SJSA1 (cell line): ENCODE data around the gene INTS14. TPM values are rescaled to one million over a fixed set of nuclear protein-coding genes. Genes with fewer than 3 reads are reported as not detected.
"Not testable (repeated sequence)": the region's sequence is repeated elsewhere in the genome, so short reads cannot be mapped to it uniquely, and the experiment has no call there.

Experiments used
- DNase-seq, 2 experiments: peaks; one replicate each; pipeline ENCODE4 v3.0.0-alpha.2; 2015 to 2020; ENCODE audit warnings: low spot score in 2 of 2, low read depth in 1 of 2
- H3K27ac ChIP-seq: fragments of 250-450 bp; sonication (Bioruptor Pico); 2 replicates; pipeline ENCODE4 v1.5.1; 2020; ENCODE audit warnings: mild to moderate bottlenecking, moderate library complexity
- H3K27me3 ChIP-seq: fragments of 250-450 bp; sonication (Bioruptor Pico); replicated peaks from 2 replicates; pipeline ENCODE4 v1.5.1; 2020; ENCODE audit warnings: mild to moderate bottlenecking, moderate library complexity
- H3K36me3 ChIP-seq: fragments of 250-450 bp; sonication (Bioruptor Pico); 2 replicates; pipeline ENCODE4 v1.5.1; 2020; ENCODE audit warnings: mild to moderate bottlenecking
- H3K4me1 ChIP-seq: fragments of 250-450 bp; sonication (Bioruptor Pico); replicated peaks from 2 replicates; pipeline ENCODE4 v1.6.1; 2021; ENCODE audit warnings: mild to moderate bottlenecking
- H3K4me3 ChIP-seq: fragments of 250-450 bp; sonication (Bioruptor Pico); 2 replicates; pipeline ENCODE4 v1.5.1; 2020; ENCODE audit warnings: mild to moderate bottlenecking
- H3K9me3 ChIP-seq: fragments of 250-450 bp; sonication (Bioruptor Pico); replicated peaks from 2 replicates; pipeline ENCODE4 v1.5.1; 2020; ENCODE audit warnings: mild to moderate bottlenecking
- total RNA-seq: library from RNA; depleted of rRNA; stranded (reverse); fragments of >200 nt; shearing (Covaris generic); gene quantifications from 2 replicates; pipeline ENCODE4 v1.2.3, GENCODE V29; 2014

The INTS14 gene
- total RNA-seq, 1 experiment from 2014 or later = 29.4 TPM

GRCh38 chr15:65552851-65553250, 58.1 kb downstream of the INTS14 start:
- not testable (repeated sequence) for H3K4me1 ChIP-seq, H3K27me3 ChIP-seq
- peaks cover 45% of the 10 kb centered on the region for H3K36me3 ChIP-seq

GRCh38 chr15:65551183-65551582, 59.7 kb downstream of the INTS14 start:
- H3K36me3 ChIP-seq = peaks cover 31% of the 10 kb centered on the region
- H3K4me1 ChIP-seq = peaks cover 9% of the 10 kb centered on the region
- DNase-seq = no peak
- no peak overlapping the region for H3K4me3 ChIP-seq
- no peaks in the 10 kb centered on the region for H3K27me3 ChIP-seq
- H3K9me3 ChIP-seq = no peaks in the 10 kb centered on the region
- H3K27ac ChIP-seq = no peak overlapping the region

More at GRCh38 chr15:65552851-65553250, 58.1 kb downstream of the INTS14 start:
- H3K4me3 ChIP-seq, H3K27ac ChIP-seq, DNase-seq, H3K9me3 ChIP-seq: not testable (repeated sequence)

GRCh38 chr15:65550681-65551098, 60.2 kb downstream of the INTS14 start:
- no peak overlapping the region for H3K4me3 ChIP-seq
- peak; percentile 45 to 57 for DNase-seq

GRCh38 chr15:65549288-65549687, 61.6 kb downstream of the INTS14 start:
- not testable (repeated sequence) for H3K9me3 ChIP-seq, H3K4me1 ChIP-seq, DNase-seq, H3K27ac ChIP-seq, H3K4me3 ChIP-seq, H3K27me3 ChIP-seq
- peaks cover 13% of the 10 kb centered on the region for H3K36me3 ChIP-seq

More at GRCh38 chr15:65550681-65551098, 60.2 kb downstream of the INTS14 start:
- Histone ChIP-seq H3K4me1 (peaks cover 9% of the 10 kb centered on the region), H3K27me3 (no peaks in the 10 kb centered on the region), H3K27ac (no peak overlapping the region), H3K36me3 (peaks cover 26% of the 10 kb centered on the region), H3K9me3 (no peaks in the 10 kb centered on the region)

GRCh38 chr15:65547841-65548240, 63.1 kb downstream of the INTS14 start:
- peaks cover 9% of the 10 kb centered on the region for H3K4me1 ChIP-seq
- H3K4me3 ChIP-seq = no peak overlapping the region
- DNase-seq = no peak
- H3K9me3 ChIP-seq = no peaks in the 10 kb centered on the region
- H3K27ac ChIP-seq = no peak overlapping the region
- no peaks in the 10 kb centered on the region for H3K27me3 ChIP-seq
- H3K36me3 ChIP-seq = peaks cover 4% of the 10 kb centered on the region; the same call in 1 of the 2 replicates

GRCh38 chr15:65541231-65541820, 69.6 kb downstream of the INTS14 start:
- Histone ChIP-seq H3K27ac (no peak overlapping the region), H3K9me3 (no peaks in the 10 kb centered on the region), H3K4me3 (no peak overlapping the region), H3K27me3 (no peaks in the 10 kb centered on the region), H3K36me3 (peaks cover 19% of the 10 kb centered on the region), H3K4me1 (no peaks in the 10 kb centered on the region)
- DNase-seq = no peak

GRCh38 chr15:65540314-65540713, 70.6 kb downstream of the INTS14 start:
- H3K4me3 ChIP-seq = no peak overlapping the region
- DNase-seq = no peak
- no peaks in the 10 kb centered on the region for H3K4me1 ChIP-seq
- peaks cover 25% of the 10 kb centered on the region for H3K36me3 ChIP-seq
- no peaks in the 10 kb centered on the region for H3K9me3 ChIP-seq
- H3K27me3 ChIP-seq = no peaks in the 10 kb centered on the region
- H3K27ac ChIP-seq = no peak overlapping the region

GRCh38 chr15:65535192-65535591, 75.7 kb downstream of the INTS14 start:
- no peak overlapping the region for H3K4me3 ChIP-seq
- peaks cover 28% of the 10 kb centered on the region for H3K4me1 ChIP-seq
- peaks cover 34% of the 10 kb centered on the region for H3K36me3 ChIP-seq
- no peaks in the 10 kb centered on the region for H3K27me3 ChIP-seq
- no peaks in the 10 kb centered on the region for H3K9me3 ChIP-seq
- no peak for DNase-seq
- no peak overlapping the region for H3K27ac ChIP-seq

GRCh38 chr15:65533057-65533756, 77.7 kb downstream of the INTS14 start:
- H3K4me3 ChIP-seq = no peak overlapping the region
- no peaks in the 10 kb centered on the region for H3K9me3 ChIP-seq
- H3K4me1 ChIP-seq = peaks cover 34% of the 10 kb centered on the region
- peaks cover 29% of the 10 kb centered on the region for H3K36me3 ChIP-seq
- H3K27ac ChIP-seq = 0 out of 2 replicates have a peak overlapping the region, but pooled peaks have one; percentile 18
- no peak for DNase-seq
- H3K27me3 ChIP-seq = no peaks in the 10 kb centered on the region

GRCh38 chr15:65532738-65533051, 78.2 kb downstream of the INTS14 start:
- Histone ChIP-seq H3K27ac (0 out of 2 replicates have a peak overlapping the region, but pooled peaks have one; percentile 18), H3K9me3 (no peaks in the 10 kb centered on the region), H3K4me3 (no peak overlapping the region), H3K36me3 (peaks cover 27% of the 10 kb centered on the region), H3K27me3 (no peaks in the 10 kb centered on the region), H3K4me1 (peaks cover 34% of the 10 kb centered on the region)
- peak in 1 of 2 experiments; percentile 33 for DNase-seq

- Histone ChIP-seq H3K27ac (peak within 1 kb of the TSS; percentile 72), H3K27me3 (no peaks in the 10 kb centered on the region), H3K4me3 (peak within 1 kb of the TSS; percentile 96), H3K4me1 (peaks cover 34% of the 10 kb centered on the region), H3K9me3 (no peaks in the 10 kb centered on the region), H3K36me3 (peaks cover 12% of the 10 kb centered on the region)
- DNase-seq = peak; percentile 70 to 91
These were observed 80.4 kb downstream of the INTS14 start, which contains the start of gene HACD3 for GRCh38 chr15:65530318-65531111. HACD3 (plus strand) TSS chr15:65530463; CDS start chr15:65530632, 169 bp downstream.

- Histone ChIP-seq H3K36me3 (peaks cover 12% of the 10 kb centered on the region), H3K4me3 (peak overlapping the region; percentile 96), H3K27me3 (no peaks in the 10 kb centered on the region), H3K9me3 (no peaks in the 10 kb centered on the region), H3K4me1 (peaks cover 34% of the 10 kb centered on the region), H3K27ac (peak overlapping the region; percentile 30; the same call in 1 of the 2 replicates)
- DNase-seq = no peak
These were observed 81.1 kb downstream of the INTS14 start for GRCh38 chr15:65529762-65530317.
